Stromal cell of bone marrow (primary cell): ENCODE results near the gene LRRIQ3.
"Not testable (repeated sequence)": the region's sequence is repeated elsewhere in the genome, so short reads cannot be mapped to it uniquely, and the experiment has no call there.

ENCODE experiments used
- DNase-seq: peaks from one replicate; pipeline ENCODE4 v3.0.0-alpha.2; 2012; ENCODE audit warnings: low read depth

LRRIQ3 gene

GRCh38 chr1:74197657-74198552, at the start of gene LRRIQ3, which contains the start of gene FPGT:
Gene LRRIQ3, minus strand, starts transcription at chr1:74198176. Its CDS starts 14,492 bp downstream, at chr1:74183684.
Gene FPGT, plus strand, starts transcription at chr1:74198242. Its CDS starts 37 bp downstream, at chr1:74198279.
- DNase-seq = peak; percentile 92

GRCh38 chr1:74246315-74246714, 48.3 kb upstream of the LRRIQ3 start:
- DNase-seq = peak; percentile 3

- no peak for DNase-seq
These were observed 47.3 kb upstream of the LRRIQ3 start for GRCh38 chr1:74245168-74245772.

- no peak for DNase-seq
These were observed 39.8 kb upstream of the LRRIQ3 start for GRCh38 chr1:74237787-74238186.

GRCh38 chr1:74237035-74237434, 39.1 kb upstream of the LRRIQ3 start:
- no peak for DNase-seq

GRCh38 chr1:74236440-74236839, 38.5 kb upstream of the LRRIQ3 start:
- no peak for DNase-seq

GRCh38 chr1:74235153-74235552, 37.2 kb upstream of the LRRIQ3 start, which contains the start of gene TNNI3K:
Gene TNNI3K, plus strand, starts transcription at chr1:74235387. Its CDS starts 65 bp downstream, at chr1:74235452.
- no peak for DNase-seq

- no peak for DNase-seq
These were observed 25.5 kb upstream of the LRRIQ3 start for GRCh38 chr1:74223453-74223852.

GRCh38 chr1:74222701-74223100, 24.7 kb upstream of the LRRIQ3 start:
- peak; percentile 5 for DNase-seq

GRCh38 chr1:74215229-74215628, 17.3 kb upstream of the LRRIQ3 start:
- DNase-seq = no peak

- DNase-seq = no peak
These were observed 7.3 kb upstream of the LRRIQ3 start for GRCh38 chr1:74205266-74205665.

GRCh38 chr1:74199504-74199903, 1.5 kb upstream of the LRRIQ3 start:
- DNase-seq = no peak

- no peak for DNase-seq
These were observed 721 bp downstream of the LRRIQ3 start for GRCh38 chr1:74197255-74197654.

- no peak for DNase-seq
These were observed 2.6 kb downstream of the LRRIQ3 start for GRCh38 chr1:74195339-74195738.

GRCh38 chr1:74193908-74194307, 4.1 kb downstream of the LRRIQ3 start:
- DNase-seq = peak; percentile 24

GRCh38 chr1:74180490-74180889, 17.5 kb downstream of the LRRIQ3 start:
- DNase-seq = peak; percentile 18

- not testable (repeated sequence) for DNase-seq
These were observed 23.6 kb downstream of the LRRIQ3 start for GRCh38 chr1:74174423-74174822.

- DNase-seq = no peak
These were observed 35.6 kb downstream of the LRRIQ3 start for GRCh38 chr1:74162333-74162732.

- no peak for DNase-seq
These were observed 36.5 kb downstream of the LRRIQ3 start for GRCh38 chr1:74161497-74161896.

- DNase-seq = no peak
These were observed 37.9 kb downstream of the LRRIQ3 start for GRCh38 chr1:74160046-74160445.

- DNase-seq = no peak
These were observed 52.9 kb downstream of the LRRIQ3 start for GRCh38 chr1:74145086-74145485.

GRCh38 chr1:74117370-74117769, 80.6 kb downstream of the LRRIQ3 start:
- not testable (repeated sequence) for DNase-seq

GRCh38 chr1:74113333-74113732, 84.6 kb downstream of the LRRIQ3 start:
- DNase-seq = no peak
